BE2C (cell line): ENCODE measurements around the gene MVB12A. TPM values are rescaled to one million over a fixed set of nuclear protein-coding genes. Genes with fewer than 3 reads are reported as not detected.

Source experiments
- DNase-seq: peaks from one replicate; pipeline ENCODE4 v3.0.0-alpha.2; 2020
- H3K27me3 ChIP-seq: fragments of 250-450 bp; sonication (Bioruptor Pico); 2 replicates; pipeline ENCODE4 v1.5.1; 2020; ENCODE audit warnings: mild to moderate bottlenecking
- H3K36me3 ChIP-seq: fragments of 250-450 bp; sonication (Bioruptor Pico); 2 replicates; pipeline ENCODE4 v1.5.1; 2020; ENCODE audit warnings: mild to moderate bottlenecking
- H3K4me1 ChIP-seq: fragments of 250-450 bp; sonication (Bioruptor Pico); 2 replicates; pipeline ENCODE4 v1.5.1; 2020
- H3K4me3 ChIP-seq: 2 replicates; pipeline ENCODE4 v1.5.1; 2011; ENCODE audit warnings: low read depth, low read length
- H3K9me3 ChIP-seq: fragments of 250-450 bp; sonication (Bioruptor Pico); 2 replicates; pipeline ENCODE4 v1.5.1; 2020
- CTCF ChIP-seq: IDR thresholded peaks from 2 replicates; pipeline ENCODE4 v1.5.1; 2012; ENCODE audit warnings: mild to moderate bottlenecking, low read depth, low read length
- polyA plus RNA-seq: library from polyadenylated mRNA; unstranded; fragments of >200 nt; gene quantifications from one replicate; pipeline ENCODE4 v1.2.1, GENCODE V29; 2012; ENCODE audit warnings: low read depth, missing spikeins; ENCODE audit not compliant: insufficient read length, insufficient read depth

MVB12A gene
- 208 TPM for polyA plus RNA-seq

DNA sequence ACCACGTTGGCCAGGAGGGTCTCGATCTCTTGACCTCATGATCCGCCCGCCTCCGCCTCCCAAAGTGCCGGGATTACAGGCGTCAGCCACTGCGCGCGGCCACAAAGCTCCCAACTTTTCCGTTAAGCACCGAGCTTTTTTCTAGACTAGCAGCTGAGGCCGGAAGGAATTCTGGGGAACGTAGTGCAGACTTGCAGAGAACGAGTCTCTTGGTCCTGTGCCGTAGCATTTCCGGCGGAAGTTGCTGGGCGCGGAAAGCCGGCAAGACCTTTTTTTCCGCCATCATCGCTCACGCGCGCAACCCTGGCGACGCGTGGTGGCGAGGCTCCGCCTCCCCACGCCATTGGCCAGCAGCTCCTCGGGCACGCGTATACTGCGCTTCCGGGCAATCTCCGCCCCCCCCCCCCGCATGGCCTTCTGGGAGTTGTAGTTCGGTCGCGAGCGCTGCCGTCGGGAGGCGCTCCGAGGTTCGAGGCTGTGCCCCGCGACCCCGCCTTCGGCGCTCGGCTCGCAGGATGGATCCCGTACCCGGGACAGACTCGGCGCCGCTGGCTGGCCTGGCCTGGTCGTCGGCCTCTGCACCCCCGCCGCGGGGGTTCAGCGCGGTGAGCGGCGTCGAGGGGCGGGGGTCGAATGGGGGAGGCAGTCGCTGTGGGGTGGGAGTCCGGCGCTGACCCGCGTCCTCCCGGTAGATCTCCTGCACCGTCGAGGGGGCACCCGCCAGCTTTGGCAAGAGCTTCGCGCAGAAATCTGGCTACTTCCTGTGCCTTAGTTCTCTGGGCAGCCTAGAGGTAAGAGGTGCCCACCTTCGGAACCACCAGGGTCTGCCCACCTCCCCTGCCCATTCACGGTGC lies at the start of gene MVB12A:
TSS of gene MVB12A (plus strand) at position 427 of the 854 bp plus-strand sequence. CDS start at position 516, 89 bp downstream.
- Histone ChIP-seq H3K4me3 (peak within 1 kb of the TSS; percentile 82), H3K9me3 (no peaks in the 10 kb centered on the region), H3K27me3 (no peaks in the 10 kb centered on the region), H3K36me3 (peaks cover 3% of the 10 kb centered on the region; the same call in 1 of the 2 replicates), H3K4me1 (peaks cover 2% of the 10 kb centered on the region; the same call in 1 of the 2 replicates)
- peak; percentile 98 for DNase-seq
- no peak for TF ChIP-seq CTCF

DNA sequence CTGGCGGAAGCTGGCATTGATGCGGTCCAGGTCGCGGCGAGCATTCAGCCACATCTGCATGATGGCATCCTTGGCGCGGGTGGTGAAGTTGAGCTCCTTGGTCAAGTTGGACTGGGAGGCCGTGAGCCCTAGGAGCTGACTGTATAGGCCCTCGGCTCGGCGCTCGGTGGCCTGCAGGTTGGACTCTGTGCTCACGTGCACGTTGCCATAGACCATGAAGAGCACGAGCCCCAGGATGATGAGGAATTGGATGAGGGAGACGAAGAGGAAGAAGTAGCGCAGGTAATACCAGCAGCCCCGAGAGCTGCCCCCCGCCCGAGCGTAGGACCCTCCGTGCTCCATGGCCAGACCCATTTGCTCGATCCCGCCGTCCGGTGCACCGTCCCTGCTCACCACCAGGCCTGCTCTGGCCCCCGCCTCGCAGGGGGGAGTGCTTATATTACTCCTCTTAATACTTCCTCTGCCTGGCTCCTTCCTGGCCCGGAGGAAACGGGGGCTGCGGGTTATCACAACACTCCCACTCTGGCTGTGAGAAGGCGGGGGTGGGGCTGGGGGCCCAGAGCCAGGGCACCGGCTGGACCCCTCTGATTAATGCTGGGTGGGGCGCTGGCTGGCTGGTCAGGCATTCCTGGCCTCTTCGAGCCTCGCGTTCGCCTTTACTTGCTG lies 42.8 kb upstream of the MVB12A start, which contains the start of gene PLVAP:
TSS of gene PLVAP (minus strand) at position 408 of the 666 bp plus-strand sequence. CDS start at position 354, 54 bp downstream.
- DNase-seq: no peak
- TF ChIP-seq CTCF: no peak
- Histone ChIP-seq H3K4me3 (no peak within 1 kb of the TSS), H3K27me3 (no peaks in the 10 kb centered on the region), H3K4me1 (no peaks in the 10 kb centered on the region), H3K9me3 (no peaks in the 10 kb centered on the region), H3K36me3 (no peaks in the 10 kb centered on the region)

DNA sequence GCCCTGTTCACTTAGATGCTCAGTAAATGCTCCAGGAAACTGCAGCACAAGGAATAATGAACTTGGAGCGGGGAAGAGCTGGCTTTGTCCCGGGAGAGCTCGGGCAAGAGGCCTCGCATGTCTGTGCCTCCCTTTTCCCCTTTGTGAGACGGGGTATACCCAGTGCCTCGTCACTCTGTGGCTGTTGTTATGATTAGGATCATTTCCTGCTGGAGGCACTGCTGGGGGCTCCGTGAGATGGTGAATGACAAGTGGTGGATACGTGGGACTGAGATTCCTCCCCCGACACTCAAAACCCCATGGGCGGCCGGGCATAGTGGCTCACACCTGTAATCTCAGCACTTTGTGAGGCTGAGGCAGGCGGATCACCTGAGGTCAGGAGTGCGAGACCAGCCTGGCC lies 41.6 kb upstream of the MVB12A start:
- H3K36me3 ChIP-seq: no peaks in the 10 kb centered on the region
- no peak for TF ChIP-seq CTCF
- no peak overlapping the region for H3K4me3 ChIP-seq
- no peaks in the 10 kb centered on the region for H3K9me3 ChIP-seq
- DNase-seq: no peak
- no peaks in the 10 kb centered on the region for H3K27me3 ChIP-seq
- H3K4me1 ChIP-seq: no peaks in the 10 kb centered on the region

DNA sequence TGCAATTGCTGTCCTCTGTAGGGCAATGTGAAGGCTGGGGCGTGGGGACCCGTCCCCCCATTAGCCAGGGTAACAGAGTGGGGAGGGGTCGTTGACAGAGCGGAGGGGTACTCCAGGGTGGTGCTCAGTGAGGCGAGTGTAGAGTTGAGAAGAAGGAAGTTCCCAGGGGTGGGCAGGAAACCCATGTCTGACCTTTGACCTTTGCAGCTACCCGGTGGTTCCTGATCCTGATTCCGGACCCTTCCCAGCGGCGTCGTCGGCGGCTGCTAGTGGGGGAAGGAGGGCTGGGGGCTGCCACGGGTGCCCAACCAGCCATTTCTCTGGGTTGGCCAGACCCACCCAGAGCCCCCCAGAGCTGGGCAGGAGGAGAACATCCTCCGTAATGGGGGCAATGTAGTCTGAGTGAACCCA lies 40.6 kb upstream of the MVB12A start:
- no peak for TF ChIP-seq CTCF
- no peaks in the 10 kb centered on the region for H3K36me3 ChIP-seq
- peak; percentile 24 for DNase-seq
- no peaks in the 10 kb centered on the region for H3K4me1 ChIP-seq
- no peaks in the 10 kb centered on the region for H3K9me3 ChIP-seq
- no peak overlapping the region for H3K4me3 ChIP-seq
- no peaks in the 10 kb centered on the region for H3K27me3 ChIP-seq

- Histone ChIP-seq H3K9me3 (no peaks in the 10 kb centered on the region), H3K27me3 (no peaks in the 10 kb centered on the region), H3K4me3 (no peak overlapping the region), H3K4me1 (no peaks in the 10 kb centered on the region), H3K36me3 (no peaks in the 10 kb centered on the region)
- TF ChIP-seq CTCF: no peak
- no peak for DNase-seq
Measured at GRCh38 chr19:17380426-17381138, 39.3 kb upstream of the MVB12A start.
